ENCODE data around the gene DDI1. TPM values are rescaled to one million over a fixed set of nuclear protein-coding genes. Genes with fewer than 3 reads are reported as not detected.
"Not testable (repeated sequence)": the region's sequence is repeated elsewhere in the genome, so short reads cannot be mapped to it uniquely, and the experiment has no call there.

DDI1 gene
- total RNA-seq, 1 donor from 2014 or later, result not detected

DNA sequence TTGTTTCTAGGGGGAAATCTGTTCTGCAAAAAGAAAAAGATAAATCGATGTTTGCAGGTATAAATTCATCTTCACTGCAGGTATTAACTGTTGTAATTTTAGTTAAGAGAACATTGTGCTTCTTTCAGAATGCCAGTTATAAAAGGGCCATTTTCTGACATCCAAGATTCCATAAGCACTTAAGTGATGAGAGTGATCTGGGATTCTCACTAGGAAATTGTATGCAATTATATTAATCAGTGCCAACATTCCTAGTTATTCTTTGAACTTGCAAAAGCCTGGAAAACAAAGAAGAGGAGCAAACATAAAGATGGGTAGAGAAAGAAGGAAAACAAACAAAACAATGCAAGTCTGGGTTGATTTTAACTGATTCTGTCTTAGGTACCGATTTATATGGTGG lies 5.4 kb downstream of the DDI1 start:
- no peak for DNase-seq (ENCODE audit: low spot score)

GRCh38 chr11:104043142-104043541 lies 6.7 kb downstream of the DDI1 start:
- no peak for DNase-seq (ENCODE audit: low spot score)

GRCh38 chr11:104043678-104044239 lies 7.3 kb downstream of the DDI1 start:
- DNase-seq (ENCODE audit: low spot score), result no peak

- no peak for DNase-seq (ENCODE audit: low spot score)
Measured at GRCh38 chr11:104046331-104046730, 9.9 kb downstream of the DDI1 start.

- DNase-seq (ENCODE audit: low spot score), result not testable (repeated sequence)
Measured at GRCh38 chr11:104046858-104047257, 10.4 kb downstream of the DDI1 start.

DNA sequence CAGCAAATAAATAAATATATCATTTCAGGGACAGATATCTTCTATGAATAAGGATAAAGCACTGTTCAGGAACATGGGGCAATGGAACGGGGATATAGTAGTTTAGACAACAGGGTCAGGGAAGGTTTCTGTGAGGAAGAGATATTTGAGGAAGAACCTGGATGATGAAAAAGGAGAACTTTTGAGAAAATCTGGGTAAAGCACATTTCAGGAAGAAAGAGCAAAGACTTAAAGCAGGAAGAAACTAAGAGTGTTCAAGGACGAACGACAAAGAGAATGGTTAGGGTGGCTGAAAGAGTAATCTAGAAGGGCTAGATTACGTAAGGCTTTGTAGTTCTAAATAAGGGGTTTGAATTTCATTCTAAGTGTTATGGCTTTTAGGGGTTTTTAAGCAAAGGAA lies 12.7 kb downstream of the DDI1 start:
- DNase-seq (ENCODE audit: low spot score), result no peak

DNA sequence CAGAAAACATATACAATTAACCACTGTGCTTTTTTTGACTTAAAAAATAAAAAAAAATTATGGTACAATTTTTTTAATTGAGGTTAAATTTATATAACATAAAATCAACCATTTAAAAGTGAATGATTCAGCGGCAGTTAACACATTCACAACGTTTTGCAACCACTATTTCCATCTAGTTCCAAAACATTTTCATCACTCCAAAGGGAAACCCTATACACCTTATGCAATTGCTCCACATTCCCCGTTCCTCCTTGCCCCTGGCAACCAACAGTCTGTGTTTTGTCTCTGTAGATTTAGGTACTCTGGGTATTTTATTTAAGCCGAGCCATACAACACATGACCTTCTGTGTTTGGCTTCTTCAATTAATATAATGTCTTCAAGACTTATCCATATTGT lies 15.3 kb downstream of the DDI1 start:
- DNase-seq (ENCODE audit: low spot score), result no peak

DNA sequence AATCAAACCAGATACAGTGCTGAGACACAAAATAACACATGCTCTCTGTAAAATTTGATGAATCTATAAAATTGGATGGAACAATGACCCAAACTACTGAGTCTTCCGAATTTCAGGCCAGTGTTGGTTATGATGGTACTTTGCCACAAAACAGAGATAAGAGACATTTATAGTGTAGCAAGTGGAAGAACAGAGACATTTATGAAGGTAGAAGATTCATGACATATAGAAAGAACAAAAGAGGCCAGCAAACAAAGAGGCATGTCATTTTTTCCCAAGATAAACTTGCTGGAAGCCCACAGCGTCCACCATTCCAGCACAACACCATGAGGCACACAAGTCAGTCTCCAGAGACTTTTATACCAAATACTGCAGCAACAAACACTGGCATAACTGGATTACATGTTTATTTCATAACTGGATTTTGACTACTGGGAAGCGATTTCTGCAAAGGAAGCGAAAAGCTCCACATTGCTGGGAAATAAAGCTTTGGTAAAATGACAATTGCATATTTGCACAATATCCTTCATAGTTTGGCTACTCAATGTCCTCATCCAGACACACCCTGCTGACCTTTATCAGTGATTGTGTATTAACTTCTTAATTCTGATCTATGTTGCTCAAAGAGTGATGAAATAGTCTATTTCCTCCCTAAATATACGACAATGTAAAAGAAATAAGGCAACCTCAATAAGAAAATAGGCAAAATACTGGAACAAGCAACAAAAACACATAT lies 17.5 kb downstream of the DDI1 start:
- DNase-seq (ENCODE audit: low spot score), result no peak

GRCh38 chr11:104054911-104055529 lies 18.6 kb downstream of the DDI1 start:
- no peak for DNase-seq (ENCODE audit: low spot score)

- no peak for DNase-seq (ENCODE audit: low spot score)
Measured at GRCh38 chr11:104055596-104055995, 19.2 kb downstream of the DDI1 start.

DNA sequence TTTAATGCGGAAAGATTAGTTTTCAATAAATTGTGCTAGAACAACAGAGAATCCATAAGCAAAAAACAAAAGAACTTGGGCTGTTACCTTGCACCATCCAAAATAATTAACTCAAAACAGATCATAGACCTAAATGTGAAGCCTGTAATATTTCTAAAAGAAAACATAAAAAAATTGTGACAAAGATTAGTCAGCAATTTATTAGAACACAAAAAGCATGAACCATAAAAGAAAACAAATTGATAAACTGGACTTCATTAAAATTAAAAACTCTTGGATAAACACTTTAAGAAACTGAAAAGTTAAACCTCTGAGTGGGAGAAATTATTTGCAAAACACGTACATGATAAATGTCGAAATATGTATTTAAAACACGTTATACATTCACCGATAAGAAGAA lies 21.5 kb downstream of the DDI1 start:
- no peak for DNase-seq (ENCODE audit: low spot score)

DNA sequence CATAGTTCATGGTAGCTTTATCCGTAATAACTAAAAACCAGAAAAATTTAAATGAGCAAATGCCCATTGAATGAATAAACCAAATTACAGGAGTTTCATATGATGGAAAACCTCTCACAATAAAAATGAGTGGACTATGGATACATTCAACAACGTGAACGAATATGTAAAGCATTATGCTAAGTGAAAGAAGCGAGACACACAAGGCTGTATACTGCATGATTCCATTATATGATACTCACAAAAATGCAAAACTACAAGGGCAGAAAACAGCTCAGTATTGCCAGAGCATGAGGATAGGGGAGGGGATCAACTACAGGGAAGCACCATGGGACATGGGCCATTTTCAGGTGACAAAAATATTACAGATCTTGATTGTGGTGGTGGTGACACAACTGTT lies 22.2 kb downstream of the DDI1 start:
- DNase-seq (ENCODE audit: low spot score), result no peak

DNA sequence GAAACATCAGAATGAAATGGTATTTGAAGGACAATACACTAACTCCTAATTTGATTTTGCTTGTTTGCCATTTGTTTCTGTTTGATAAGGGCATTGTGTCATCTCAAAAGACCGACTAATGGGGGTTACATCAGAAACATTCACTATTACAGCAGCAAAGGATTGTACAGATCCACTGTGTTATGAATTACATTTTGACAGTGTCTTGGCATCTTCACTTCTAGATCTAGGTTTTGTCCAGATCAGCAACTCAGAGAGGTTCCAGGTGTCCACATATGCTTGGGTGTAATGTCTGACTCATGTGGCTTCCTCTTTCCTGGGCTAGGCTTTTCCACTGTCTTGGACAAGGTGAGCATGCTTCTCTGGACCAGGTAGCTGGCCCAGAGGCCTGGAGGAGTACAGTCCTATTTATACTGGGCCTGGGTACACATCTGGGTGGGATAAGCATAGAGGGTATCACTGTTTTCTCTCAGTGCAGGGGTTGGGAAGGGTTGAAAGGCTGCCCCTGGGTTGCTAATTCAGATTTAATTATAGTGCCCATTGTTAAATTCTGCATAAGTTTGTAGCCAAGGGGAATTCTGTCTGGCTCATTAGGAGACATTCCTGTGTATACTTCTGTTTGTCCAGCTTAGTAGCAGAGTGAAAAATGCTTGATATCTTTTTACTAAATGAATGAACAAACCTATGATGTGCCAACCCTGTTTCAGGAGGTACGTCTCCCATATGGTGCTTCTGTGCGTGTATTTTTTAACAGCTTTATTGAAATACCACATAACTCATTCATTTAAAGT lies 23.8 kb downstream of the DDI1 start:
- no peak for DNase-seq (ENCODE audit: low spot score)

DNA sequence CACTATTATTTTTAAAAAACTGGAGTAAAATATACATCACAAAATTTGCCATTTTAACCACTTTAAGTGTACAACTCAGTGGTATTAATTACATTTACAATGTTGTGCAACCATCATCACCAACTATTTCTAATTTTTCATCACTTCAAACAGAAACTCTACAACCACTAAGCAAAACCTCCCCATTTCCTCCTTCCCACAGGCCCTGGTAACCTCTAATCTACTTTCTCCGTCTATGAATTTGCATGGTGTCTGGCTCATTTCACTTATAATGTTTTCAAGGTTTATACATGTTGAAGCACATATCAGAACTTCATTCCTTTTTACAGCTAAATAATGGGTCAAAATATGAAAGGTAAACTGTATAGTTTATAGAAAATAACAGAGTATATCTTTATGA lies 24.4 kb downstream of the DDI1 start:
- no peak for DNase-seq (ENCODE audit: low spot score)

DNA sequence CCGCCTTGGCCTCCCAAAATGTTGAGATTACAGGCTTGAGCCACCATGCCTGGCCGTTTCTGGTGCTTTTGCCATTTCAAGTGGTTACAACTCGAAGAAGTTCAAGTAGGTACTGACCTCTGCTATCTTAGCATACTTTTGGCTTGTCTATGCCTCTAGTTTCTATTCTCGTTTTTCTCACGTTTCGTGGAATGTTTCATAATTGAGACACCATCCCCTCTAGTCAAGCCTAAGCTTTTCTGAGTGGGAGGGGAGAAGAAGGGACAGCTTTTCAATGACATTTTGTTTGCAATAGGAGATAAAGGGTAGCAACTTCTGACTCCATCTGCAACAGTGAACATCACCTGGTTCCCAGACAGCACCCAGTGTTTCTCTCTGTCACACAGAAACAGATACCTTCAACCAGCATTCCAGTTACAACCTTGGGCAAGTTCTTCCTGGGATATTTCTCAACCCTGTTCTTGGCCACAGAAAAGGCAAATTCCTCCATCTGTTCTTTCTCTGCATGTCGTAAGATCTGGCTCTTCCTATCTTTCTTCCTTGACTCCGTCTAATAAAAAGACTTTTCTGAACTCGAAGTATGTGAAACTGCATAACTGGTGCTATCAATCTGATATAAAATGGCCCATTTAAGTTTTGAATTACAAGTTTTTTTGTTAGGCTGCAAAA lies 25.5 kb downstream of the DDI1 start:
- no peak for DNase-seq (ENCODE audit: low spot score)

DNA sequence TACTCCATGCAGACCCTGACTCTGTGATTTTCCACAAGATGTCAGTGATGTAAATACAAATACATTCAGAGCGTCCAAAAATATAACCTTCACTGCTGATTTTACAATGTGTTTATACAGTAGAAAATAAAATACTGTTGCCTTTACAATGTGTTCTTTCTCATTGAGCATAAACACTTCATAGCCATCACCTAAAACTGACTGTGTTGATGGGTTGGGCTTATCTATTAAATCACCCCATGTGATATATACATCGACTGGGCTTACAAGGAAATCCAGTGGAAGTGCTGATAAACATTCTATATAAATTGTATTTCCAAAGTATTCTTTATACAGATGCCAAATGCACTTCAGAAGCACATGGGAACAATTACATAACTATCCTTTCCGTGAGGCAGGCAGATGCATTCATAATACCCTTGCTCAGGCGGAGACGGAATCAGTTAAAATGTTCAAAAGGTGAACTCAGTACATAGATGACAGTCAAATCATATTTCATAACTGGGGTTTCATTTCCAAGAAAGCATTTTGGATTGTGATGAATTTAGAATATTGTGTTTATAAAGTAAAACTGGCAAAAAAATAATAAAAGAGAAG lies 27.7 kb downstream of the DDI1 start:
- no peak for DNase-seq (ENCODE audit: low spot score)

DNA sequence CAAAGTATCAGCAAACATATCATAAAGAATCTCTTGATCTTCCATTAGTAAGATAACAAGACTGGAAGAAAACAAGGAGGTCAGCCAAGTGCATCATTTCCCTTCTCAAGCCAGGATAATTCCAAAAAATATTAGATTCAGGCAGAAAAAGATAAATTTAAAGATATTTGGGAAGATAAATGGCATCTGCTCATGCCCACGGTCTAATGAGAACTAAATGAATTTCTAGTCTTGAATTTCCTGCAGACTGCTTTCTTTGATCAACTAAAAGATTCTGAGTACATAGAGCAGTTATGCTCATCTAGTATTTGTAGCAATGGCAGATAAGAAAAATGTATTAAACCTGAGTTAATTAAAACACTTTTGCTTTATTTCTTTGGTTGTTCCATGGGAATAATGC lies 31.1 kb downstream of the DDI1 start:
- DNase-seq (ENCODE audit: low spot score), result no peak

DNA sequence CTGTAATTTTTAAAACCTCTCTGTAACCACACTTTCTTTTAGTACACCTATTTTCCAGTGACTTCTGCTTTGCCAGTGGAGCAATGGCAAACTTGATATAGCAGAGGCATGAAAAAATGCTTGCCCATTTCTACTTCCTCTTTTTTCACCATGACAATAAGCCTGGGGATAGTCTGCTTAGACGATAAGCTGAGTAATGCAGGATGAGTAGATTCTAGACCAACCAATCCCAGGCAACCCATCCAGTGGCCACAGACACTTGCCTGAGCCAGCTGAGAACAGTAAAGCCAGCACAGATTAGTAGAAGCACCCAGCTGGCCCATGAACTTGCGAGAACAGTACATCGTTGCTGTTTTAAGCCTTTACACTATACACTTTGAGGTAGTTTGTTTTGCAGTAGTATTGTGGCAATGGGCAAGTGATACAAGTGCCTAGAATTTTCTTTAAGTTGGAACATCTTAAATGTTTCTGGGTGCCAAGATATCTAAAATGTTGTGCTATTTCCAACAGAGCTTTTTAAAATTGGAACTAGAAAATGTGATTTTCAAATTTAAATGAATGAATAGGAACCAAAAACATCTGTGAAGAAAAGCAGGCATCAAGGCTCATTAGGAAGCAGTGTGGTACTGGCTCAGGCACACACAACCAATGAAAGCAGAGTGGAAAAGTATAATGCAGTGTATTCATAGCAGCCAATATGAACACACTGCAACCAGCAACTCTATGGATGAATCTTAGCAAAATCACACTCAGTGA lies 37.7 kb downstream of the DDI1 start:
- no peak for DNase-seq (ENCODE audit: low spot score)

GRCh38 chr11:104075091-104075490 lies 38.7 kb downstream of the DDI1 start:
- no peak for DNase-seq (ENCODE audit: low spot score)

- DNase-seq (ENCODE audit: low spot score), result no peak
Measured at GRCh38 chr11:104075706-104076105, 39.3 kb downstream of the DDI1 start.

- DNase-seq (ENCODE audit: low spot score), result no peak
Measured at GRCh38 chr11:104076455-104076854, 40.0 kb downstream of the DDI1 start.

All from mucosa of gallbladder (tissue), 1 donor.